Prostate gland (tissue), 2 donors: ENCODE data around the gene STARD5.

Experiments
- CTCF ChIP-seq, 4 experiments: fragments of 200-600 bp in 2 of 4; fragments of 450-650 bp in 2 of 4; sonication (generic) in 2 of 4; IDR thresholded peaks; 1 replicate in 3 of 4; 2 replicates in 1 of 4; pipeline ENCODE4 v1.5.1; 2016 to 2019; ENCODE audit warnings: antibody characterized with exemption in 4 of 4, mild to moderate bottlenecking in 2 of 4, moderate library complexity in 2 of 4
- POLR2A ChIP-seq: fragments of 450-650 bp; IDR thresholded peaks from one replicate; pipeline ENCODE4 v1.6.1; 2016; ENCODE audit warnings: antibody characterized with exemption, mild to moderate bottlenecking
- POLR2AphosphoS5 ChIP-seq: sonication (generic); formaldehyde crosslinking; IDR thresholded peaks from one replicate; pipeline ENCODE4 v1.6.1; 2017; ENCODE audit warnings: antibody characterized with exemption

DNA sequence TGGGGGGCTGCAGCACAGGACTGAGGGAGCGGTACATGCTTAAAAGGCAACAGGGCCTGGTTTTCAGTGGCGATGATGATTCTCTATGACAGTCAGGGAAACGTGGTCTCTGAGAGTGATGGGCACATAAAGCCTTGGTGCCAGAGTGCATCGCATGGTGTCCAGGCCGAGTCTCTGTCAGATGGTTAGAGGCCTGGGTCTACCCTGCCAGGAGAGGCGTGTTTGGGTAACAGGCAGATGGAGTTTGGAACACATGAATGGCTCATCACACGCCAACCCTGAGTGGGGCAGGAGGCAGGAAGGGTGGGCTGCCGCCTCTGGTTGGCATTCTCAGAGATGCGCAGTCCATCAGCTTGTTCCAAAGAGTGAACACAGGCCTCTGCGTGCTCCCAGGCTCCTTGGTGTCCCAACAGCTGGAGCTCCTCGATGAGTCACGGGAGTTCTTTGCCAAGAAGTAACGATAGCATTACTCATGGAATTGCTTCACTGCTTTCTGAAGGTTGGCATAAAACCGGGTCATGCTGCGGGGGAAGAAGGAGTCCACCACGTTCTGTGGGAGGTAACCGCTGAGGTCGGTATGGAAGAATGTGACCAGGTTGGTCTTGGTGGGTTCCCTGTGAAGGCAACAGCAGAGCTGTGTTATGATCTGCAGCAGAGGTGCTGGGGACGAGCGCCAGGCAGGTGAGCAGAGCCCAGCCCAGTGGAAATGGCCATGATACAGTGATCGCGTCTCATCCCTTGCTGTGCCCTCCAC, 11.0 kb downstream of the STARD5 start:
- TF ChIP-seq CTCF (IDR thresholded peaks at IDR 0.05): no peak
- TF ChIP-seq POLR2A: no peak
- peak; percentile 91 for TF ChIP-seq POLR2AphosphoS5
